GM12875 (cell line): Measurements from ENCODE around the gene HERC3.

Source experiments
- H3K4me3 ChIP-seq: one replicate; pipeline ENCODE4 v1.5.1; 2011; ENCODE audit warnings: low read depth, low read length, control low read depth
- CTCF ChIP-seq: IDR thresholded peaks from 2 replicates; pipeline ENCODE4 v1.5.1; 2011; ENCODE audit warnings: low read depth, mild to moderate bottlenecking, control low read depth, inconsistent platforms, low read length, moderate library complexity, borderline replicate concordance; ENCODE audit not compliant: insufficient read depth

Gene HERC3

DNA sequence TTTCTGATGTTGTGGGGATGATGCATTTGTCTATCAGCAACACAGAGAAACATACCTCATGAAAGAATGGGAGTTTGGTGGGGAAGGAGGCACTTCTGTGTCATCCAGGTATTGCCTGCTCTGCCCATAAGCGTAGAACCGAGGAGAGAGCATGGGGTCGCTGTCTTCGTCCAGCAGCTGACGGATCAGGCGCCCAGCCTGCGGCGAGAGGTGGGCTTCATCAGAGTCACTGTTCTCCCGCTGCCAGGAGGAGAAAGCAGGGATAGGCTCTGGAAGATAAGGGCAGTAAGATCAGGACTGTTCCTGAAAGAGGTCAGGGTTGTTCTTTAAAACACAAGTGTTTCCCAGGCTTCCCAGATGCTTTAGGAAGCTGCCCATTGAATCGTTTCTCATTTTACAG is 158.1 kb downstream of the HERC3 start:
- TF ChIP-seq CTCF = no peak
- H3K4me3 ChIP-seq = no peak overlapping the region

DNA sequence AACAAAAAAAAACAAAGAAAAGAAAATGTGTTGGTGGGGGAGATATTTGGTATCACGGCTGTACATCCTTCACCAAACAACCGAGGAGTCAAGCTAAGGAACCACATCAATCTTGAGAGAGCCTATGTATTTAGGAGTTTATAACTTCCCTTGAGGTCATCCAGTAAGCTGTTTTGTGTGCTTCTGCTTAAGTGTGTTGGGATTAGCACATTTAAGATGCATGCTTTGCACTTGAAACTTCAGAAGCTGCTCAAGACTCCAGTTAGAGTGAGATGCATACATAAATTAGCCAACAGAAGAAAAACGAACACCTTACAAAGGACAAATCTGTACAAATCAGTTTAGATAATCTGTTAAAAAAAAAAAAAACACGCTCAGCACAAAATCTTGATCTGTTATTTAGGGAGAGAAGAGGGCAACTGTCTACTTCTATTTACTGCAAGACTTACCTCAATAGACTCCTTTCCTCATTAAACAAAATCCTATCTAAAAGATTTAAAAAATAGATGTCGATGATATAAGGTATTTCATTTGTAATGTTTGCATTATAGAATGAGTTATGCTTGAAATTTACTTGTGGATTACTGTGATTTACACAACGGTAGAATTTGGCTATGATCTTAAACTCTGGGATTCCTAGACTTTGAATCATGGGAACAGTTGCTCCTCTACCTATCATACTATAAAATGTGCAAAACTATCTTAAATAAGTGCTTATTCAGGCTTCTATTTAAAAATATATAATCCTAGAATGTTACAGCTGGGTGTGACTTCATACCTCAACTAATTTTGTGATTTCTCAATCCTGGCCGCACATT is 159.2 kb downstream of the HERC3 start:
- H3K4me3 ChIP-seq = no peak overlapping the region
- no peak for TF ChIP-seq CTCF

GRCh38 chr4:88752076-88752463 is 159.8 kb downstream of the HERC3 start:
- TF ChIP-seq CTCF = no peak
- no peak overlapping the region for H3K4me3 ChIP-seq

- no peak for TF ChIP-seq CTCF
- no peak overlapping the region for H3K4me3 ChIP-seq
Observed at GRCh38 chr4:88752754-88753153, 160.5 kb downstream of the HERC3 start.

- TF ChIP-seq CTCF = no peak
- no peak overlapping the region for H3K4me3 ChIP-seq
Observed at GRCh38 chr4:88753658-88754571, 161.6 kb downstream of the HERC3 start.

- no peak for TF ChIP-seq CTCF
- no peak overlapping the region for H3K4me3 ChIP-seq
Observed at GRCh38 chr4:88754796-88755195, 162.5 kb downstream of the HERC3 start.
